MG63 (cell line): ENCODE results near the gene MAP2K5. TPM values are rescaled to one million over a fixed set of nuclear protein-coding genes. Genes with fewer than 3 reads are reported as not detected.
"Not testable (repeated sequence)": the region's sequence is repeated elsewhere in the genome, so short reads cannot be mapped to it uniquely, and the experiment has no call there.

Experiments used
- DNase-seq: peaks from one replicate; pipeline ENCODE4 v3.0.0-alpha.2; 2020
- H3K27me3 ChIP-seq: fragments of 250-450 bp; sonication (Bioruptor Pico); 2 replicates; pipeline ENCODE4 v1.5.1; 2020; ENCODE audit warnings: mild to moderate bottlenecking, moderate library complexity
- H3K36me3 ChIP-seq: fragments of 250-450 bp; sonication (Bioruptor Pico); 2 replicates; pipeline ENCODE4 v1.5.1; 2020; ENCODE audit warnings: mild to moderate bottlenecking, moderate library complexity
- H3K4me3 ChIP-seq: fragments of 250-450 bp; sonication (Bioruptor Pico); 2 replicates; pipeline ENCODE4 v1.5.1; 2020; ENCODE audit warnings: mild to moderate bottlenecking, moderate library complexity
- H3K9me3 ChIP-seq: fragments of 250-450 bp; sonication (Bioruptor Pico); 2 replicates; pipeline ENCODE4 v1.5.1; 2020; ENCODE audit warnings: mild to moderate bottlenecking, moderate library complexity
- total RNA-seq: library from RNA; depleted of rRNA; stranded (reverse); fragments of >200 nt; shearing (Covaris generic); gene quantifications from 2 replicates; pipeline ENCODE4 v1.2.3, GENCODE V29; 2014; ENCODE audit warnings: low replicate concordance

Gene MAP2K5
- total RNA-seq, 1 experiment from 2014 or later, result 2.5 TPM

GRCh38 chr15:67660874-67661606 lies 118.5 kb downstream of the MAP2K5 start:
- Histone ChIP-seq H3K27me3 (no peaks in the 10 kb centered on the region), H3K9me3 (no peaks in the 10 kb centered on the region), H3K4me3 (no peak overlapping the region), H3K36me3 (no peaks in the 10 kb centered on the region)
- DNase-seq, result no peak

GRCh38 chr15:67670647-67671305 lies 128.3 kb downstream of the MAP2K5 start:
- DNase-seq, result no peak
- H3K27me3 ChIP-seq, result no peaks in the 10 kb centered on the region
- no peak overlapping the region for H3K4me3 ChIP-seq
- H3K9me3 ChIP-seq, result peaks cover 5% of the 10 kb centered on the region; the same call in 1 of the 2 replicates
- H3K36me3 ChIP-seq, result no peaks in the 10 kb centered on the region

- not testable (repeated sequence) for H3K4me3 ChIP-seq, DNase-seq
These were observed 130.3 kb downstream of the MAP2K5 start for GRCh38 chr15:67672834-67673233.

GRCh38 chr15:67674983-67675382 lies 132.5 kb downstream of the MAP2K5 start:
- DNase-seq, result no peak
- no peaks in the 10 kb centered on the region for H3K27me3 ChIP-seq

More at GRCh38 chr15:67672834-67673233, 130.3 kb downstream of the MAP2K5 start:
- not testable (repeated sequence) for H3K36me3 ChIP-seq, H3K27me3 ChIP-seq, H3K9me3 ChIP-seq

DNA sequence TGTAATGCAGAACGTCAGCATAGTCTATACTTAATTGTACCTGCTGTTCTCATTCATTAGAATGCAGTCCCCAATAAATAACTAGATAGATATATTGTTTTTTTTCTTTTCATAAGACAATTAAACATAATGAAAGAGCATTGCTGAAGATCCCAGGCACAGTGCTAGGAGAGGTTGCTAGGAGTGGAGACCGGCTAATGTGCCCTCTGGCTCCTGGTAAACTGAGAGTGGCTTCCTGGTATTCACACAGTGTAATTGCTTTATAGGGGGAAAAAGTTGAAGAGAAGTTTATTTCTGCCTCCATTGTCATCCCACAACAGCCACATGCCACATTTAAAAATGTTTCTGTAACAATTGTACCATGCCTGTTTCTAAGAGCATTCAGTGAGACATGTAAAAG lies 135.6 kb downstream of the MAP2K5 start:
- H3K36me3 ChIP-seq, result no peaks in the 10 kb centered on the region; the same call in 1 of the 2 replicates
- H3K27me3 ChIP-seq, result no peaks in the 10 kb centered on the region
- DNase-seq, result no peak
- H3K4me3 ChIP-seq, result no peak overlapping the region
- peaks cover 4% of the 10 kb centered on the region for H3K9me3 ChIP-seq

More at GRCh38 chr15:67674983-67675382, 132.5 kb downstream of the MAP2K5 start:
- Histone ChIP-seq H3K4me3 (no peak overlapping the region), H3K9me3 (peaks cover 5% of the 10 kb centered on the region; the same call in 1 of the 2 replicates), H3K36me3 (no peaks in the 10 kb centered on the region)

DNA sequence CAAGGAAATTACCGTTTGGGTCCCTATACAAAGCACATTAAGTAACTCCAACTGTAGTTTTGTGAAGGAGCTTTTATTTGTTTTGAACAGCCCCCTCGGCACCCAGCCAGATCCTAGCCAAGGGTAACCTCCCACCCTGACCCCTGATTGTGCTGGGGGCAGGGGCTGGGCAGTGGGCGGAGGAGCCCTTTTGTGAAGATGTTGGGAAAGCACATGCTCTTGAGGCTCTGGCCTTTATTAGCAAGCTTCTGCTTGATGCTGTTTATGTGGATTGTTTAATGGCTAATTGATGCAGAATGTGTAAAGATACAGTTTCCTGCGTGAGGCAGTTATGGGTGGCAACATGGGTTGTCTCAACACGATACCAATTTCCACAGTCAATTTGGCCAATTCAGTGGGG lies 136.5 kb downstream of the MAP2K5 start:
- DNase-seq, result no peak

DNA sequence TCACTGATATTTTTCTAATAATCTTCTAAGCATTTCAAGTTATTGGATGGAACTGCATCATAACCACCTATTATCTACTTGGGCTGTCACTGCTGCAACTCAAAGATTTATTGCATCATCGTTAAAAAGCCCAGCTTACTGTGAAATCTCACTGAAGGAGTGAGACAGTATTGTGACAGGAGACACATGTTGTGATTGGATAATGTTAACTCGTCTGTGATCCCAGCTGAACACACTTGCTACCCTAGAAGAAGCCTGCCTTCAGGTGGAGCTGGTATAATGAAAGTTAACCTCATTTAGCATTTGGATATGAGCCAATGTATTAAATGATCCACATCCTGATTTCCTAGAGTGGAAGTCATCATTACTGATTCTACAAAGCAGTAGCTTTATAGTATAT lies 138.1 kb downstream of the MAP2K5 start:
- Histone ChIP-seq H3K27me3 (no peaks in the 10 kb centered on the region), H3K9me3 (peaks cover 19% of the 10 kb centered on the region), H3K36me3 (no peaks in the 10 kb centered on the region; the same call in 1 of the 2 replicates), H3K4me3 (no peak overlapping the region)
- no peak for DNase-seq

More for the DNA sequence above, 136.5 kb downstream of the MAP2K5 start:
- no peak overlapping the region for H3K4me3 ChIP-seq
- H3K27me3 ChIP-seq, result no peaks in the 10 kb centered on the region
- peaks cover 11% of the 10 kb centered on the region for H3K9me3 ChIP-seq
- H3K36me3 ChIP-seq, result no peaks in the 10 kb centered on the region; the same call in 1 of the 2 replicates

DNA sequence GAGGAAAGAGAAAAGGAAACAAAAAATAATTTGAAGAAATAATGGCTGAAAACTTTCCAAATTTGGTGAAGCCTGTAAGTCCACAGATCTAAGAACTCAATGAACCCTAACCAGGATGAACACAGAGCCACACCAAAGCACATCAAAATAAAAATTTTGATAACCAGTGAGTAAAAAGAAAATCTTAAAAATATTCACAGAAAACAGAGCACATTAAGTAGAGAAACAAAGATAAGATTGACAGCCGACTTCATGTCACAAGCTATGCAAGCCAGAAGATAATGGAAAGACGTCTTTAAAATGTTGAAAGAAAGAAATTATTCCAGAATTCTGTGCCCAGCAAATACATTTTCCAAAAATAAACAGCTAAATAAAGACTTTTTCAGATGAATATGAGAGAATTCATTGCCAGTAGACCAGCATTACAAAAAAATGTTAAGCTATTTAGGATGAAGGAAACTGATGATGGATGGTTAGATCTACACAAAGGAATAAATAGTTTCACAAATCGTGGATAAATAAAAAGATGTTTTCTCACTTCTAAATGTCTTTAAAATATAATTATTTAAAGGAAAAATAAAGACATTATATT lies 142.6 kb downstream of the MAP2K5 start:
- Histone ChIP-seq H3K36me3 (no peaks in the 10 kb centered on the region; the same call in none of the 2 replicates), H3K4me3 (no peak overlapping the region), H3K9me3 (peaks cover 22% of the 10 kb centered on the region), H3K27me3 (no peaks in the 10 kb centered on the region)
- no peak for DNase-seq

- DNase-seq, result no peak
- H3K36me3 ChIP-seq, result no peaks in the 10 kb centered on the region; the same call in none of the 2 replicates
- H3K27me3 ChIP-seq, result no peaks in the 10 kb centered on the region
- peaks cover 22% of the 10 kb centered on the region for H3K9me3 ChIP-seq
- no peak overlapping the region for H3K4me3 ChIP-seq
These were observed 143.2 kb downstream of the MAP2K5 start for GRCh38 chr15:67685716-67686115.

GRCh38 chr15:67690936-67691335 lies 148.4 kb downstream of the MAP2K5 start:
- H3K27me3 ChIP-seq, result no peaks in the 10 kb centered on the region
- H3K36me3 ChIP-seq, result no peaks in the 10 kb centered on the region; the same call in 1 of the 2 replicates
- H3K9me3 ChIP-seq, result peaks cover under 1% of the 10 kb centered on the region; the same call in 1 of the 2 replicates
- no peak for DNase-seq
- no peak overlapping the region for H3K4me3 ChIP-seq

DNA sequence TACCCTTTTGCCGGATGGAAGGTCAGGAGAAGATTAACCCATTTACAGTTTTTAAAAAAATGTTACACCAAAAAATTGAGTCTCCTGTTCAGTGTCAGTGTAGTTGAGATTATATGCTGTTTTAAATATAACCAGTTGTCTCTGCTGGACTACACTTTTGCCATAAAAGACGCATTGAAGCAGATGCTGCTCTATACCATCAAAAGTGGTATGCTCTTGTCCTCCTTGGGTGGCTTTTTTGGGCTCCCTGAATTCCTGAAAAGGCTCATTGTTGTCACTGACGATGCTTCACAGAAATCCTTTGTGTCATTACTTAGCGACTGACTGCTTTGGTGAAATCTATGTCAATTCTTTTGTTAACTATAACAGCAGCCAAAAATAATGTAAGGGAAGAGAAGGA lies 148.9 kb downstream of the MAP2K5 start:
- Histone ChIP-seq H3K27me3 (no peaks in the 10 kb centered on the region), H3K4me3 (no peak overlapping the region), H3K9me3 (no peaks in the 10 kb centered on the region), H3K36me3 (no peaks in the 10 kb centered on the region; the same call in 1 of the 2 replicates)
- no peak for DNase-seq

GRCh38 chr15:67692573-67692972 lies 150.1 kb downstream of the MAP2K5 start:
- no peaks in the 10 kb centered on the region; the same call in 1 of the 2 replicates for H3K36me3 ChIP-seq
- no peaks in the 10 kb centered on the region for H3K27me3 ChIP-seq
- no peak overlapping the region for H3K4me3 ChIP-seq
- no peak for DNase-seq
- H3K9me3 ChIP-seq, result no peaks in the 10 kb centered on the region

GRCh38 chr15:67696087-67696486 lies 153.6 kb downstream of the MAP2K5 start:
- no peaks in the 10 kb centered on the region for H3K27me3 ChIP-seq
- no peak overlapping the region for H3K4me3 ChIP-seq
- H3K36me3 ChIP-seq, result no peaks in the 10 kb centered on the region; the same call in 1 of the 2 replicates
- no peak for DNase-seq
- no peaks in the 10 kb centered on the region for H3K9me3 ChIP-seq

DNA sequence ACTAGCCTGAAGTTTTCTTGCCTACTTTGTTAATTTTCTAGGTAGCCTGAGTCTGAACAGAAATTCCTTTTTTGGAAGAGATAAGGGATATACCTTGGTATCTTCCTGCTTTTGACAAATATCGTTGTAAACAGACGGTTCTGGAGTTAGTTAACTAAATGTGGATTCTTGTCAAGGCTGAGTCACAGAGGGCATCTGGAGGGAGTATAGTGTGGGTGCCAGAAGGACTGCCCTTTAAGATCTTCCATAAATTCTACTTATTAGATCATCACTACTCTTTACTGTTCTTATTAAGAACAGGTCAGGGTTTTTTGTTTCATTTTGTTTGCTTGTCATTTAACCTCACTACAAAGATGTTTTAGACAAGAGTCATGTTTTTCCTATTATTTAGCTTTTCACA lies 157.5 kb downstream of the MAP2K5 start:
- Histone ChIP-seq H3K4me3 (no peak overlapping the region), H3K36me3 (no peaks in the 10 kb centered on the region), H3K27me3 (no peaks in the 10 kb centered on the region), H3K9me3 (no peaks in the 10 kb centered on the region)
- DNase-seq, result peak; percentile 53

- peak; percentile 18 for DNase-seq
- Histone ChIP-seq H3K36me3 (no peaks in the 10 kb centered on the region), H3K9me3 (no peaks in the 10 kb centered on the region), H3K4me3 (no peak overlapping the region), H3K27me3 (no peaks in the 10 kb centered on the region)
These were observed 159.2 kb downstream of the MAP2K5 start for GRCh38 chr15:67701669-67702068.

DNA sequence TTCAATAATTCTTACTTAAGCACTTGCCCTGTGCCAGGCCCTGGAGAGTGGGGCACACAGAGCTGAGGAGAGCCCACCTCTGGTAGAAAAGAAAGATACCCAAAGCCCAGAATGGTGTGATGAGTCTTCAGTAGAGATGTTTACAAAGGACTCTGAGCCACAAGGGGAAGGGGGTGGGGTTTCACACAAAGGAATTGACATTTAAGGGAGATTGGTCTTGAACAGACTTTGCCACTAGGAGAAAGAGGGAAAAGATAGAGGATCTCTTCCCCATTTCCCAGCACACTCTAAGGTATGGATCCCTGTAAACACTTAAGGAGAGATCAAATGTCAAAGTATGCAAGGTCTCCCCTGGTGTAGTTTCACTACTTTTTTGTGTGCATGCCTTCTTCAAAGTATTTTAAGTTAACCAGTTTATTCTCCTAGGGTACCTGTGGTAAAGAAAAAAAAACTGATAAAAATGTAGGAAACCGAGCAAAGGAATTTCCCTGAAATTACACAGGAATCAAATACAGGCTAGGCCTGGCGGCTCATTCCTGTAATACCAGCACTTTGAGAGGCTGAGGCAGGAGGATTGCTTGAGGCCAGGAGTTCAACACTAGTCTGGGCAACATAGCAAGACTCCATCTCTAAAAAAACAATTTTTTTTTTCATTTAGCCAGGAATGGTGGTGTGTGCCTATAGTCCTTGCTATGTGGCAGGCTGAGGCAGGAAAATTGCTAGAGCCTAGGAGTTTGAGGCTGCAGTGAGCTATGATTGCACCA lies 165.2 kb downstream of the MAP2K5 start:
- Histone ChIP-seq H3K4me3 (no peak overlapping the region), H3K9me3 (no peaks in the 10 kb centered on the region), H3K36me3 (no peaks in the 10 kb centered on the region), H3K27me3 (no peaks in the 10 kb centered on the region)
- DNase-seq, result no peak

GRCh38 chr15:67708500-67708899 lies 166.0 kb downstream of the MAP2K5 start:
- Histone ChIP-seq H3K36me3 (no peaks in the 10 kb centered on the region), H3K27me3 (no peaks in the 10 kb centered on the region), H3K9me3 (no peaks in the 10 kb centered on the region), H3K4me3 (no peak overlapping the region)
- no peak for DNase-seq
